ACHN (cell line): ENCODE results near the gene AQP1.

ENCODE experiments used
- DNase-seq: peaks from one replicate; pipeline ENCODE4 v3.0.0-alpha.2; 2015
- in situ Hi-C: cut with HindIII; loops from 2 replicates; pipeline ENCODE4 v1.10.0; 2017; ENCODE audit warnings: low sequenced_read_pairs, low pct_ligation_motif_present, low pct_unique_long_range_greater_than_20kb

Gene AQP1

GRCh38 chr7:30911561-30911969 is at the start of gene AQP1:
AQP1 (plus strand) TSS chr7:30911853; CDS start chr7:30911910, 57 bp downstream.
- DNase-seq, result no peak
- in situ Hi-C loops, result no loop called here

- no peak for DNase-seq
- in situ Hi-C loops, result no loop called here
These were observed 48.5 kb upstream of the AQP1 start for GRCh38 chr7:30862995-30863705.

- DNase-seq, result no peak
- in situ Hi-C loops, result no loop called here
These were observed 48.0 kb upstream of the AQP1 start for GRCh38 chr7:30863706-30864035.

- no peak for DNase-seq
These were observed 47.6 kb upstream of the AQP1 start for GRCh38 chr7:30864101-30864500.

GRCh38 chr7:30865076-30865475 is 46.6 kb upstream of the AQP1 start:
- in situ Hi-C loops, result no loop called here
- no peak for DNase-seq

More at GRCh38 chr7:30864101-30864500, 47.6 kb upstream of the AQP1 start:
- in situ Hi-C loops, result no loop called here

GRCh38 chr7:30865821-30866220 is 45.8 kb upstream of the AQP1 start:
- in situ Hi-C loops, result no loop called here
- DNase-seq, result no peak

GRCh38 chr7:30866939-30867338 is 44.7 kb upstream of the AQP1 start:
- in situ Hi-C loops, result no loop called here

GRCh38 chr7:30867483-30867882 is 44.2 kb upstream of the AQP1 start:
- in situ Hi-C loops, result no loop called here
- no peak for DNase-seq

More at GRCh38 chr7:30866939-30867338, 44.7 kb upstream of the AQP1 start:
- DNase-seq, result peak; percentile 31

GRCh38 chr7:30869794-30870611 is 41.6 kb upstream of the AQP1 start:
- DNase-seq, result peak; percentile 39

GRCh38 chr7:30870821-30871518 is 40.7 kb upstream of the AQP1 start:
- in situ Hi-C loops, result no loop called here
- no peak for DNase-seq

More at GRCh38 chr7:30869794-30870611, 41.6 kb upstream of the AQP1 start:
- in situ Hi-C loops, result no loop called here

GRCh38 chr7:30871655-30872054 is 40.0 kb upstream of the AQP1 start:
- no peak for DNase-seq
- in situ Hi-C loops, result no loop called here

GRCh38 chr7:30873207-30873606 is 38.4 kb upstream of the AQP1 start:
- in situ Hi-C loops, result no loop called here
- no peak for DNase-seq

GRCh38 chr7:30873656-30874055 is 38.0 kb upstream of the AQP1 start:
- in situ Hi-C loops, result no loop called here
- no peak for DNase-seq

- in situ Hi-C loops, result no loop called here
- no peak for DNase-seq
These were observed 36.9 kb upstream of the AQP1 start for GRCh38 chr7:30874656-30875302.

- in situ Hi-C loops, result no loop called here
- DNase-seq, result no peak
These were observed 34.5 kb upstream of the AQP1 start for GRCh38 chr7:30877015-30877769.

- DNase-seq, result no peak
- in situ Hi-C loops, result no loop called here
These were observed 33.7 kb upstream of the AQP1 start for GRCh38 chr7:30877993-30878392.

- in situ Hi-C loops, result no loop called here
- no peak for DNase-seq
These were observed 32.2 kb upstream of the AQP1 start for GRCh38 chr7:30879139-30880124.
